HG03565 (cell line): Measurements from ENCODE around the gene MMP7.

Experiments used
- ATAC-seq: cut with Tn5 transposase; IDR thresholded peaks from one replicate; pipeline ENCODE4 v1.9.1; 2021; ENCODE audit warnings: mild to moderate bottlenecking, moderate library complexity; ENCODE audit not compliant: unreplicated experiment

The MMP7 gene

GRCh38 chr11:102495161-102496042 lies 35.1 kb downstream of the MMP7 start:
- ATAC-seq: peak; percentile 89

GRCh38 chr11:102494216-102494615 lies 36.3 kb downstream of the MMP7 start:
- ATAC-seq: no peak

DNA sequence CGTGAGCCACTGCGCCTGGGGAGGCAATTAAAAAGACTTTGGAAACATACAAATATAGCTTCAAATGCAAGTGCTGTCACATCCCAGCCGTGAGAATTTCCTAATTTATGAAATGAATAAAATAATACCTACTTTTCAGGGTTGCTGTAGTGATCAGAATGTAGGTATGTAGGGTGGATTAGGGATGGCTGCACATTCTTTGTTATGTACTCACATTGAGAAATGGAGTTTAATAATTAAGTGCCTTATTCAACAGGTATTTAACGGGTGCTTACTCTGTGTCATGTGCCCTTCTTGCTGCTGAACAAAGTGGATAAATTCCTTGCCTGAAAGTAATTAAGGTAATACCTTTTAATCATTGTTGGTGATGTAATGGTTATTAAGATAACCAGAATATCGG lies 37.0 kb downstream of the MMP7 start:
- no peak for ATAC-seq

- no peak for ATAC-seq
Measured at GRCh38 chr11:102491969-102492368, 38.6 kb downstream of the MMP7 start.

- no peak for ATAC-seq
Measured at GRCh38 chr11:102489186-102490145, 41.1 kb downstream of the MMP7 start.

DNA sequence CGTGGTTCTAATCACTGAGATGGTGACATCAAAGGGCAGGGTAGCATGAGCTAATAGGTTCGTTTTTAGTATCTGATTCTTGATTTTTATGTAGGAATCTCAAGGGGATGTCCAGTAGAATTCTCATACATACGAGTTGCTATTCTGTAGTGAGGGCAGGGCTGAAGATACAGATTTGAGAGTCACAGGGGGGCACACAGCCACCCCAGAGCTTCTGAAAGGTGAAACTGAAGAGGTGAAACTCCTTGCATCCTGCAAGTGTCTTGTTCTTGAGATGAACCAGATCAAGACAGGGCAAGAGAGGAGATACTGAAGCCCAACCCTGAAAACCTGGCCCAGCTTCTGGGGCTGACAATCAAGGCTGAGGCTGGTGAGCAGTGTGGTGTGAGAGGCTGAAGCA lies 42.3 kb downstream of the MMP7 start:
- peak; percentile 73 for ATAC-seq

GRCh38 chr11:102487214-102487613 lies 43.3 kb downstream of the MMP7 start:
- ATAC-seq: no peak

DNA sequence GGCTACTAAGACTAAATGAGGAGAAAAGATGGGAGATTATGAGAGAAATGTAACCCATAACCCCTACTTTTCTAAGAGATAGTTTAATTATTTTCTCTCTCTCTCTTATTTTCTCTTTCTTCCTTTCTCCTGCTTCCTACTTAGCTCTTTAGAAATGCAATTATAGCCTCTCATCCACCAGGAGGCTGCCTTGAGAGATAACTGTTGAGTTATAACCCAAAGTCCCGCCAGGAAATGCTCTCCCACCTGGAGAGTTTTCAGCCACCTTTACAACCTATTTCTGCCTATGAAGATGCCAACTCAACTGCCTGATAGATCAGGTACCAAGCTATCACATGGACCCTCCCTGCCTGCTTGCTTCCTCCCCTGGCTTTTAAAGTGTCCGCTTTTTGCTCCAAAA lies 44.0 kb downstream of the MMP7 start:
- ATAC-seq: no peak

DNA sequence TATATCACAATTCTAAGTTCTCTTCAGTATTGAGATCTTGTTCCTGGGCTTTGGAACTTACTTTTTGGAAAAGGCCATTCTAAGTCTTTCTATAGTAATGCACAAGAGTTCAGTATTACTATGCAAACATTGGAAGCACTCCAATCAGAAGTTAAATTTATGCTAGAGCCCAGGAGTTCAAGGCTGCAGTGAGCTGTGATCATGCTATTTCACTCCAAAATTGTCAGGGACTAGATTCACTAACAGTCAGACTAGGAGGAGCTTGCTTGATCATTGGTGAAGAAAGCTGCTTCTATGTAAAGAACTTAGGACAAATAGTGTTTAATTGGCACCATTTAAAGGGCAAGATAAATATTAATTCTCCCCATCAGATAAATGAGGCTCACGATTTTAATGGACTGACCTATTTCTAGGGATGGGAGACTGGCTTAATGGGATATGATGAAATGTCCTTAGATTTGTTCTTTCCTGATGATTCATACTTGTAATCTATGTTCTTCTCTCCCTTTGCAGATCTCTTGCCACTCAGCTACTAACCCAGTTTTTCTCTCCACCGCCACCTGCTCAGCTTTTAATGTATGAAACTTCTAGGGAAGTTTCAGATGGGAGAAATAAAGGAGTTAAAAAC lies 45.3 kb downstream of the MMP7 start:
- no peak for ATAC-seq

- ATAC-seq: no peak
Measured at GRCh38 chr11:102482433-102482832, 48.1 kb downstream of the MMP7 start.

GRCh38 chr11:102479733-102480132 lies 50.8 kb downstream of the MMP7 start:
- ATAC-seq: no peak

DNA sequence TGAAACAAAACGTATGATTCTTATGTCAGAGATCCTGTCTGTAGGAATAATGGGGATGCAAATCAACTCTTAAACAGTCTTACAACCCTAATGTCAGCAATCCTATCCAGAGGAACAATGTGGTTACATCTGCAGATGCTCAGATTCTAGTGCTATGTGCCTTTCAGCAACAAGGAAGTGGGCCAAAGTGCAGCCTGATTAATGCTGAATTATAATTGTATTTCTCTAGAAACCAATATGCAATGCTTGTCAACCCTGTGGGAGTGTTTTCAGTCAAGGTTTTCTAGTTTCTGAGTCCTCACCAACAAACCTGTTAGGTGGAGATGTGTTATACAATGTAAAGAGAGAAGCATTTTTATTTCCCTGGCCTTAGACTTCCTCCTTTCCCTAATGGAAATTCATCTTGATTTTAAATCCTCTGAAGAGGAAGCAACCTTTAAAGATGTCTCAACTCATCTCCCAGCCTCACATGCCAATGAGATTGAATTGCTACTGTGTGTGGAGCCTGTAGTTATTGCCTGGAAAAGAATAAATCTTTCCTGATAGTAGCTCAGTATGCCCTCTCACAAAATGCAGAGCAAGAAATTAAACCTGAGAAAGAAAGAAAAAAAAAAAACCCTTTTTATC lies 51.8 kb downstream of the MMP7 start:
- no peak for ATAC-seq

DNA sequence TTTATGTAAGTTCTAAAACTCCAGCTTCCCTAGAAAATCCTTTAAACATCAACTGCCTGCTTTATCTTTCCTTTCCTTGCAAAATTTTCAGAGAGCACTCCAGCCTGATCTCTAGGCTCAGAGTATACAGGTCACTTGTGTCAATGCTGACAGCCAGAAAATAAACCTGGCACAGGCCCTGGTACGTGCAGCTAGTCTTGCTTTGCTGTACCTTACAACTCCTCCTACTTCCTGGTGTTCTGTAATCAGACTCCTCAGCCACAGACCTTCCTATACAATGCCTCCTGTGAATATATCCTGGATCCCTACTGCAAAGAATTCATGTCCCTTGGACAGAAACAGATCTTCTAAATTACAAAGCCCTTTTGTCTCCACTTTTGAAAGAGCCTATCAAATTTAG lies 53.7 kb downstream of the MMP7 start:
- ATAC-seq: no peak

- ATAC-seq: no peak
Measured at GRCh38 chr11:102476069-102476468, 54.5 kb downstream of the MMP7 start.

DNA sequence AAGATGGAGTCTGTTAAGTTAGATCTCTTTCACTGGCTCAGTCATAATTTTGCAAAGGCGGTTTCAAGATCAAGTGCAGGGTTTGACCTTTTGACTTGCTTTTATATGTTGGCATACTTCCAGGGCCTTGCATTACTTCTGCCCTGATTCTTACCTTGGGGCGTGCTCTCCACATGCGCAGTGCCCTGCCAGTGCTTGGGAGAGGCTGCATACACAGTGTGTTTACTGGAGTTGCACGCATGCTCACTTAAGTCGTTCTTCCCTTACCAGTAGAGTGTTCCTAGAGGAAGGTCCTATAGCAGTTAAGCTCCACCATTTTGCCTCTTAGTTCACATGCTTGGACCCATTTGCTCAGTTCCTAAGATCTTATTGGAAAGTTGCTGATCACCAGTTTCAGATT lies 57.0 kb downstream of the MMP7 start:
- ATAC-seq: no peak

- no peak for ATAC-seq
Measured at GRCh38 chr11:102472127-102472526, 58.4 kb downstream of the MMP7 start.

GRCh38 chr11:102471474-102471873 lies 59.1 kb downstream of the MMP7 start:
- ATAC-seq: no peak
